GM23338 (cell line): ENCODE measurements around the gene RNU1-2.
"Not testable (repeated sequence)": the region's sequence is repeated elsewhere in the genome, so short reads cannot be mapped to it uniquely, and the experiment has no call there.

Source experiments
- CREB1 ChIP-seq: fragments of 250-450 bp; sonication (Bioruptor Pico); IDR thresholded peaks from 2 replicates; pipeline ENCODE4 v1.5.0; 2020; ENCODE audit warnings: low read depth, mild to moderate bottlenecking, moderate library complexity
- CTCF ChIP-seq, 2 experiments: fragments of 200-600 bp in 1 of 2; sonication (generic) in 1 of 2; conservative IDR thresholded peaks; 2 replicates each; pipeline versions ENCODE4 v1.5.1 to v1.6.1; 2016 to 2017; ENCODE audit warnings: antibody characterized with exemption in 2 of 2, low read depth in 2 of 2, mild to moderate bottlenecking in 2 of 2, moderate library complexity in 1 of 2
- ETS1 ChIP-seq: IDR thresholded peaks from 2 replicates; pipeline ENCODE4 v1.6.1; 2016; ENCODE audit warnings: antibody characterized with exemption
- EZH2 ChIP-seq: fragments of 200-600 bp; sonication (generic); IDR thresholded peaks from one replicate; pipeline ENCODE4 v1.8.0; 2017; ENCODE audit warnings: antibody characterized with exemption, mild to moderate bottlenecking, low read depth; ENCODE audit not compliant: unreplicated experiment
- EZH2phosphoT487 ChIP-seq: fragments of 200-600 bp; sonication (generic); IDR thresholded peaks from one replicate; pipeline ENCODE4 v1.8.1; 2018; ENCODE audit warnings: antibody characterized with exemption; ENCODE audit not compliant: unreplicated experiment
- JUNB ChIP-seq: IDR thresholded peaks from one replicate; pipeline ENCODE4 v1.6.1; 2016; ENCODE audit warnings: antibody characterized with exemption; ENCODE audit not compliant: unreplicated experiment
- NANOG ChIP-seq: IDR thresholded peaks from 2 replicates; pipeline ENCODE4 v1.6.1; 2016; ENCODE audit warnings: antibody characterized with exemption, borderline replicate concordance
- POLR2AphosphoS5 ChIP-seq: IDR thresholded peaks from 2 replicates; pipeline ENCODE4 v1.6.1; 2016; ENCODE audit warnings: antibody characterized with exemption, low read depth
- REST ChIP-seq: IDR thresholded peaks from one replicate; pipeline ENCODE4 v1.6.1; 2018; ENCODE audit warnings: antibody characterized with exemption; ENCODE audit not compliant: unreplicated experiment
- ZNF114 ChIP-seq: fragments of 250-450 bp; sonication (Bioruptor Pico); IDR thresholded peaks from 2 replicates; pipeline ENCODE4 v1.5.0; 2020; ENCODE audit warnings: mild to moderate bottlenecking, moderate library complexity
- ZNF331 ChIP-seq: fragments of 250-450 bp; sonication (Bioruptor Pico); IDR thresholded peaks from 2 replicates; pipeline ENCODE4 v1.5.0; 2020; ENCODE audit warnings: low read depth, mild to moderate bottlenecking, moderate library complexity
- TF ChIP-seq, protein P1 (sequence below): fragments of 250-450 bp; sonication (Bioruptor Pico); IDR thresholded peaks from 2 replicates; pipeline ENCODE4 v1.5.0; 2020; ENCODE audit warnings: mild to moderate bottlenecking, moderate library complexity

GRCh38 chr1:16914928-16915626, 19.3 kb downstream of the RNU1-2 start:
- not testable (repeated sequence) for TF ChIP-seq EZH2phosphoT487; POLR2AphosphoS5; CTCF (conservative IDR thresholded peaks at IDR 0.05; ENCODE audit: low read depth in 2 of 2); REST; CREB1 (CRISPR knock-in tag); EZH2; JUNB; ETS1; NANOG; ZNF114 (CRISPR knock-in tag); ZNF331 (CRISPR knock-in tag)
- TF ChIP-seq, protein P1, sequence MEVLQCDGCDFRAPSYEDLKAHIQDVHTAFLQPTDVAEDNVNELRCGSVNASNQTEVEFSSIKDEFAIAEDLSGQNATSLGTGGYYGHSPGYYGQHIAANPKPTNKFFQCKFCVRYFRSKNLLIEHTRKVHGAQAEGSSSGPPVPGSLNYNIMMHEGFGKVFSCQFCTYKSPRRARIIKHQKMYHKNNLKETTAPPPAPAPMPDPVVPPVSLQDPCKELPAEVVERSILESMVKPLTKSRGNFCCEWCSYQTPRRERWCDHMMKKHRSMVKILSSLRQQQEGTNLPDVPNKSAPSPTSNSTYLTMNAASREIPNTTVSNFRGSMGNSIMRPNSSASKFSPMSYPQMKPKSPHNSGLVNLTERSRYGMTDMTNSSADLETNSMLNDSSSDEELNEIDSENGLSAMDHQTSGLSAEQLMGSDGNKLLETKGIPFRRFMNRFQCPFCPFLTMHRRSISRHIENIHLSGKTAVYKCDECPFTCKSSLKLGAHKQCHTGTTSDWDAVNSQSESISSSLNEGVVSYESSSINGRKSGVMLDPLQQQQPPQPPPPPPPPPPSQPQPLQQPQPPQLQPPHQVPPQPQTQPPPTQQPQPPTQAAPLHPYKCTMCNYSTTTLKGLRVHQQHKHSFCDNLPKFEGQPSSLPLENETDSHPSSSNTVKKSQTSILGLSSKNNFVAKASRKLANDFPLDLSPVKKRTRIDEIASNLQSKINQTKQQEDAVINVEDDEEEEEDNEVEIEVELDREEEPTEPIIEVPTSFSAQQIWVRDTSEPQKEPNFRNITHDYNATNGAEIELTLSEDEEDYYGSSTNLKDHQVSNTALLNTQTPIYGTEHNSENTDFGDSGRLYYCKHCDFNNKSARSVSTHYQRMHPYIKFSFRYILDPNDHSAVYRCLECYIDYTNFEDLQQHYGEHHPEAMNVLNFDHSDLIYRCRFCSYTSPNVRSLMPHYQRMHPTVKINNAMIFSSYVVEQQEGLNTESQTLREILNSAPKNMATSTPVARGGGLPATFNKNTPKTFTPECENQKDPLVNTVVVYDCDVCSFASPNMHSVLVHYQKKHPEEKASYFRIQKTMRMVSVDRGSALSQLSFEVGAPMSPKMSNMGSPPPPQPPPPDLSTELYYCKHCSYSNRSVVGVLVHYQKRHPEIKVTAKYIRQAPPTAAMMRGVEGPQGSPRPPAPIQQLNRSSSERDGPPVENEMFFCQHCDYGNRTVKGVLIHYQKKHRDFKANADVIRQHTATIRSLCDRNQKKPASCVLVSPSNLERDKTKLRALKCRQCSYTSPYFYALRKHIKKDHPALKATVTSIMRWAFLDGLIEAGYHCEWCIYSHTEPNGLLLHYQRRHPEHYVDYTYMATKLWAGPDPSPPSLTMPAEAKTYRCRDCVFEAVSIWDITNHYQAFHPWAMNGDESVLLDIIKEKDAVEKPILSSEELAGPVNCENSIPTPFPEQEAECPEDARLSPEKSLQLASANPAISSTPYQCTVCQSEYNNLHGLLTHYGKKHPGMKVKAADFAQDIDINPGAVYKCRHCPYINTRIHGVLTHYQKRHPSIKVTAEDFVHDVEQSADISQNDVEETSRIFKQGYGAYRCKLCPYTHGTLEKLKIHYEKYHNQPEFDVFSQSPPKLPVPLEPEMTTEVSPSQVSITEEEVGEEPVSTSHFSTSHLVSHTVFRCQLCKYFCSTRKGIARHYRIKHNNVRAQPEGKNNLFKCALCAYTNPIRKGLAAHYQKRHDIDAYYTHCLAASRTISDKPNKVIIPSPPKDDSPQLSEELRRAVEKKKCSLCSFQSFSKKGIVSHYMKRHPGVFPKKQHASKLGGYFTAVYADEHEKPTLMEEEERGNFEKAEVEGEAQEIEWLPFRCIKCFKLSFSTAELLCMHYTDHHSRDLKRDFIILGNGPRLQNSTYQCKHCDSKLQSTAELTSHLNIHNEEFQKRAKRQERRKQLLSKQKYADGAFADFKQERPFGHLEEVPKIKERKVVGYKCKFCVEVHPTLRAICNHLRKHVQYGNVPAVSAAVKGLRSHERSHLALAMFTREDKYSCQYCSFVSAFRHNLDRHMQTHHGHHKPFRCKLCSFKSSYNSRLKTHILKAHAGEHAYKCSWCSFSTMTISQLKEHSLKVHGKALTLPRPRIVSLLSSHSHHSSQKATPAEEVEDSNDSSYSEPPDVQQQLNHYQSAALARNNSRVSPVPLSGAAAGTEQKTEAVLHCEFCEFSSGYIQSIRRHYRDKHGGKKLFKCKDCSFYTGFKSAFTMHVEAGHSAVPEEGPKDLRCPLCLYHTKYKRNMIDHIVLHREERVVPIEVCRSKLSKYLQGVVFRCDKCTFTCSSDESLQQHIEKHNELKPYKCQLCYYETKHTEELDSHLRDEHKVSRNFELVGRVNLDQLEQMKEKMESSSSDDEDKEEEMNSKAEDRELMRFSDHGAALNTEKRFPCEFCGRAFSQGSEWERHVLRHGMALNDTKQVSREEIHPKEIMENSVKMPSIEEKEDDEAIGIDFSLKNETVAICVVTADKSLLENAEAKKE, result not testable (repeated sequence)
